Smooth muscle cell (in vitro differentiated cells): ENCODE data around the gene PPP1R13B. TPM values are rescaled to one million over a fixed set of nuclear protein-coding genes. Genes with fewer than 3 reads are reported as not detected.

Source experiments
- DNase-seq: peaks from one replicate; lab custom pipeline; 2025; ENCODE audit not compliant: unreplicated experiment; lab: John Stamatoyannopoulos, UW
- H2AFZ ChIP-seq: fragments of 200-600 bp; sonication (generic); 2 replicates; pipeline ENCODE4 v1.6.0; 2016; ENCODE audit warnings: antibody characterized with exemption, low read depth, mild to moderate bottlenecking
- H3F3A ChIP-seq: fragments of 200-600 bp; sonication (generic); 2 replicates; pipeline ENCODE4 v1.6.0; 2017; ENCODE audit warnings: antibody characterized with exemption, low read depth
- H3K27ac ChIP-seq: fragments of 200-600 bp; sonication (generic); 2 replicates; pipeline ENCODE4 v1.5.1; 2016; ENCODE audit warnings: low read depth, mild to moderate bottlenecking
- H3K27me3 ChIP-seq: fragments of 200-600 bp; sonication (generic); 2 replicates; pipeline ENCODE4 v1.6.1; 2016; ENCODE audit warnings: low read depth, mild to moderate bottlenecking
- H3K36me3 ChIP-seq: fragments of 200-600 bp; sonication (generic); 2 replicates; pipeline ENCODE4 v1.5.1; 2016; ENCODE audit warnings: low read depth
- H3K4me1 ChIP-seq: fragments of 200-600 bp; sonication (generic); 2 replicates; pipeline ENCODE4 v1.5.1; 2016; ENCODE audit warnings: low read depth
- H3K4me2 ChIP-seq: fragments of 200-600 bp; sonication (generic); 2 replicates; pipeline ENCODE4 v1.6.0; 2016; ENCODE audit warnings: mild to moderate bottlenecking
- H3K4me3 ChIP-seq: fragments of 200-600 bp; sonication (generic); 2 replicates; pipeline ENCODE4 v1.5.1; 2016; ENCODE audit warnings: mild to moderate bottlenecking
- H3K79me2 ChIP-seq: fragments of 200-600 bp; sonication (generic); 2 replicates; pipeline ENCODE4 v1.6.0; 2016; ENCODE audit warnings: low read depth, mild to moderate bottlenecking
- H3K9ac ChIP-seq: fragments of 200-600 bp; sonication (generic); 2 replicates; pipeline ENCODE4 v1.6.0; 2016; ENCODE audit warnings: low read depth
- H3K9me3 ChIP-seq: fragments of 200-600 bp; sonication (generic); replicated peaks from 2 replicates; pipeline ENCODE4 v1.5.1; 2016; ENCODE audit warnings: low read depth
- H4K20me1 ChIP-seq: fragments of 200-600 bp; sonication (generic); 2 replicates; pipeline ENCODE4 v1.6.0; 2016; ENCODE audit warnings: low read depth
- CTCF ChIP-seq: fragments of 200-600 bp; sonication (generic); IDR thresholded peaks from 2 replicates; pipeline ENCODE4 v1.5.1; 2017; ENCODE audit warnings: borderline replicate concordance, mild to moderate bottlenecking, antibody characterized with exemption; ENCODE audit not compliant: insufficient read depth, poor library complexity, severe bottlenecking
- WGBS: methylation state at CpG from one replicate; pipeline ENCODE4 v1.1.7; 2016; ENCODE audit warnings: low lambda C conversion rate; 5-methylcytosine and 5-hydroxymethylcytosine counted together
- polyA plus RNA-seq: library from polyadenylated mRNA; unstranded; fragments of >200 nt; fragmentation: Nextera tagmentation; extraction: Ambion mirVana; gene quantifications from 2 replicates; pipeline ENCODE4 v1.2.1, GENCODE V29; 2016
- total RNA-seq: library from RNA; depleted of rRNA; stranded (reverse); fragments of >200 nt; gene quantifications from 2 replicates; pipeline ENCODE4 v1.2.3, GENCODE V29; 2014

The PPP1R13B gene
- total and polyA plus RNA-seq, 2 experiments from 2014 or later, result 2.3 to 4.3 TPM

DNA sequence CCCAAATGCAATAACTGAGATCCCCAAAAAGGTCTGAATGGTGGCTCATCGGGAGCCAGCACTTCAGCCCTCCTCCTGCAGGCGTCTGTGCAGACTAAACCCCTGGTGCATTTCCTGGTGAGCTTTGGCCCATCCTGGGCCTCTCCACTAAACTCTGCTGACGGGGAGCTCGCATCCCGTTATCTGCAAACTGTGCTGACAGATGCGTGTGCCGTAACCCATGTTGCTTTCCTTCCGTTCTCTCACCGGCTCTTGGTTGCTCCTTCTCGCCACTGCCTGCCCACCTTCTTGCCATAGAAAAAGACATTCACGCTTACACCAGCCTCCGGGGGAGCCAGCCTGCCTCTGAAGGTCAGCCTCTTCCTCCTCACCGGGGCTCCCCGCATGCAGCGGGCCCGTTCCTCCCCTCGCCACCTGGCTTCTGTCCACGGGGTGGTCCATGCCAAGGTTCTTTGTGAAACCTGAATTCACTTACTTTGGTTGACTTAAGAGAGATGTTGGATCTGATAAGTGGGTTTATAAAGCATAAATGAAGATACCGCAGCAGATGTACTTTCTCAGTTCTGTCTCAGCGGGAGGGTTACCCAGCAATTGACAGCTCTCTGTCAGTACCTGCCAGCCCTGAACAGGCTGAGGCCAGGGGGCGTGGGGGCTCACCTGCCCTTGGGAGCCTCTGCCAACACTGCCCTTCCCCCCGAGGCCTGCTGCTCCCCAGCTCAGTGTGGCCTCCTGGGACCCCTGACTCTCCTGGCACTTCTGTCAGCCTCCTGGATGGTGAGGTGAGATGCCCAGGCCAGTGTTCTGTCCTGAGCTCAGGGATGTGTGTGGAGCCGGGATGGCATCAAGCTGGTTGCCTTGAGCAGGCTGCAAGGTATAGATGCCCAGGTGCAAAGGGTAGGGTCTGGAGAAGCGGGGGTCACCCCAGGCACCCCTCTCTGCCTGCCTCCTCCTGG lies 117.6 kb downstream of the PPP1R13B start:
- no peaks in the 10 kb centered on the region for H3K4me1 ChIP-seq
- H3K36me3 ChIP-seq, result no peaks in the 10 kb centered on the region
- DNase-seq, result no peak
- no peaks in the 10 kb centered on the region for H3K9me3 ChIP-seq
- H3F3A ChIP-seq, result no peaks in the 10 kb centered on the region
- H3K4me2 ChIP-seq, result no peak overlapping the region
- no peak overlapping the region for H2AFZ ChIP-seq
- H3K9ac ChIP-seq, result no peak overlapping the region
- H3K27me3 ChIP-seq, result no peaks in the 10 kb centered on the region
- H3K4me3 ChIP-seq, result no peak overlapping the region
- TF ChIP-seq CTCF, result no peak
- H3K79me2 ChIP-seq, result peaks cover 23% of the 10 kb centered on the region
- WGBS, result 91% methylated on average over 24 of the region's 24 CpGs
- peaks cover 59% of the 10 kb centered on the region for H4K20me1 ChIP-seq
- no peak overlapping the region for H3K27ac ChIP-seq

- Histone ChIP-seq H2AFZ (no peak overlapping the region), H3K4me3 (no peak overlapping the region), H3K4me2 (no peak overlapping the region), H4K20me1 (peaks cover 69% of the 10 kb centered on the region), H3K27ac (no peak overlapping the region), H3K4me1 (no peaks in the 10 kb centered on the region), H3K36me3 (no peaks in the 10 kb centered on the region), H3K79me2 (peaks cover 33% of the 10 kb centered on the region), H3K9ac (no peak overlapping the region), H3K9me3 (no peaks in the 10 kb centered on the region), H3F3A (no peaks in the 10 kb centered on the region), H3K27me3 (no peaks in the 10 kb centered on the region)
- WGBS, result 94% methylated on average over 12 of the region's 12 CpGs
- no peak for DNase-seq
- no peak for TF ChIP-seq CTCF
Measured at GRCh38 chr14:103728721-103729120, 118.7 kb downstream of the PPP1R13B start.

DNA sequence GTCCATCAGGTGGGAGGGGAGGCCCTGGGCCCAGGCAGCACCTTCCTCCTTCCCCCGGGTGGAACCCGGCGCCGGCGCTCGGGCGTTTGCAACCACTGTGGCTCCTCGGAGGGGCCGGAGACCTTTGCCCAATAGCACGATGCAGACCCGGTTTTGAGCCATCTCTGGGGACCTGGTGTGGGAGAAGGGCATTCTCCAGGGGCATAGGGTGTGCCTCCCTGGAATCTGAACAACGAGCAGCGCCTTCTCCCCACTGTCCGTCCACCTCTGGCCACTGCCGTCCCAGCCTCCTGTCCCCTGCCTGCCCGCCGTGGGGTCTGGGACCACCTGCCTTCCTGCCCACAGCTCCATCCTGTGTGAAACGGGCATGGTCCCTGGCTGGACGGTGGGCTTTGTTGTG lies 119.2 kb downstream of the PPP1R13B start:
- H3K4me2 ChIP-seq, result no peak overlapping the region
- DNase-seq, result no peak
- 96% methylated on average over 14 of the region's 19 CpGs for WGBS
- H3K4me3 ChIP-seq, result no peak overlapping the region
- H3K9ac ChIP-seq, result no peak overlapping the region
- peaks cover 74% of the 10 kb centered on the region for H4K20me1 ChIP-seq
- no peak overlapping the region for H3K27ac ChIP-seq
- H3K79me2 ChIP-seq, result peaks cover 35% of the 10 kb centered on the region
- H2AFZ ChIP-seq, result no peak overlapping the region
- H3K9me3 ChIP-seq, result no peaks in the 10 kb centered on the region
- no peaks in the 10 kb centered on the region for H3K36me3 ChIP-seq
- peaks cover 2% of the 10 kb centered on the region for H3F3A ChIP-seq
- no peaks in the 10 kb centered on the region for H3K27me3 ChIP-seq
- no peak for TF ChIP-seq CTCF
- H3K4me1 ChIP-seq, result no peaks in the 10 kb centered on the region
